ENCODE measurements around the gene PPP1R14C.

The PPP1R14C gene

DNA sequence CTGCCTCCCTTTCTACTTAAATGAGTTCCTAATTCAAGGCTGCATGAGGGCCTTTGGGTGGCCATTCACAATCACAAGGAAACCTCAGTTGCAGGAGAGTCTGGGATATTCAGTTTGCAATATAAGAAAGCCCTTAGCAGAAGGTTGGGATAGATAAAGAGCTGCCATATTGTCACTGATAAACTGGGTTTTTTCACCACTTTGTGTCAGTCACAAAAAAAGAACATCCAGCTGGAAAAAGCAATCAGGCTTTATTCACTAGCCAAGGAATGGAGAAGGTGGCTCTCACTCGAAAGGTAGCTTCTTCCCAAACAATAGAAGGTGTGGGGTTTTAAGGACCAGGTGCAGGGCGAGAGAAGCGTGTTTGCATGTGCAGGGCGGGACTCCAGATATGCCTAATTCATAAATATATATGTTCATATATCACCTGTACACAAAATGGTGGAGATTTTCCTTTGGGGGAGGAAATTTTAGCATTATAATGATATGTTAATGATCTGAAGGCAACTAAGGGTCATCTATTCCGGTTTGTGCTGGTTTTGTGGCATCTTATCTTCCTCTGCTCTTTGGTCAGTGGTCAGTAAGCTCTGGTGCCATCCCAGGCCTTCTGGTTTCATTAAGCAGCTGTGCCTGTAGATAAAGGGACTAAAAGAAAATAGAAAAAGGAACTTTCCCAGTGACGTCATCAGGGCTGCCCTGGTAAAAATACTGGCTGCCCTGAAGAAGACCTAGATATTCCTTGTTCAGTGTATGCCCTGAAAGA, 128.8 kb downstream of the PPP1R14C start:
- TF ChIP-seq ZNF274 (IDR thresholded peaks at IDR 0.05; ENCODE audit: low read depth, low read length) (no peak), YY1 (IDR thresholded peaks at IDR 0.05; ENCODE audit: insufficient read depth, insufficient read length) (no peak), SUZ12 (IDR thresholded peaks at IDR 0.05; ENCODE audit: extremely low read depth, insufficient read depth, insufficient read length) (no peak)
- H3K4me3 ChIP-seq (ENCODE audit: insufficient read length, low read depth): no peak overlapping the region
- no peaks in the 10 kb centered on the region for H3K27me3 ChIP-seq (ENCODE audit: insufficient read depth, insufficient read length)
- H3K4me1 ChIP-seq (ENCODE audit: insufficient read depth, insufficient read length): peaks cover 2% of the 10 kb centered on the region
- H3K9me3 ChIP-seq (ENCODE audit: insufficient read depth, low read length): no peaks in the 10 kb centered on the region
- H3K9ac ChIP-seq (ENCODE audit: insufficient read length, low read depth): no peak overlapping the region
- no peaks in the 10 kb centered on the region for H3K36me3 ChIP-seq (ENCODE audit: insufficient read depth, insufficient read length, low read length)
- DNase-seq (ENCODE audit: low read depth, low spot score): no peak

DNA sequence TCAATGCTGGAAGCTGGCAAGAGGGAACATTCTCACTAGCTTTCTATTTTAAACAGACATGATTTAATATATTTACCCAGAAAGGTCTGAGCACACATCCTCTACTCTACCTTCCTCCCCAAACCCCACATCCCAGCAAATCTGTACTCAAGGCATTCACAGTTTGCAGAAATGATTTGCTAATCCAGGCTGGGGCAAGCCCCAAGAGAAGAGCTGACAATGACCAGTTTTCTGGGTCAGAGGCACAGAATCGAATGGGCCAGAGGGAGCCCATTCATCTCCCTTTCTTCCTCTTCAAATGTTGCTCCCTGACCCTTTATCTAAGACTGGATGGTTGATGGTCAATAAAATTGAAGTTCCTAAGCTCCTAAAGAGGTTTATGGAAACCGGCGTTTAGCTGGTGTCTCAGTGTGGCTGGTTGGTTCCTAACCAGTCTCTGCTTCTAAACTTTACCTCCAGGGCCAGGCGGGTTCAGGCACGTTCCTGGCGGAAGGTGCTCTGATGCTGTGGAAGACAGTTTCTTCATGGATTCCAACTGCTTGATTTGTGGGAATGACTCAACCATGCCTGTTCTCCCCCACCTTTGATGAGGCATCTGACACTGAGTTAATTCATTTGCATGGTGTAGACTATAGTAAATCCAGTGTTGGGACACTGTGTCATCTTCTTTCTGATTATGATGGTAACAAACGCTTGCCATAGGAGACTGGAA, 129.6 kb downstream of the PPP1R14C start:
- H3K27me3 ChIP-seq (ENCODE audit: insufficient read depth, insufficient read length): no peaks in the 10 kb centered on the region
- H3K9ac ChIP-seq (ENCODE audit: insufficient read length, low read depth): no peak overlapping the region
- H3K4me3 ChIP-seq (ENCODE audit: insufficient read length, low read depth): no peak overlapping the region
- H3K9me3 ChIP-seq (ENCODE audit: insufficient read depth, low read length): no peaks in the 10 kb centered on the region
- no peak for TF ChIP-seq ZNF274 (IDR thresholded peaks at IDR 0.05; ENCODE audit: low read depth, low read length)
- no peak for TF ChIP-seq SUZ12 (IDR thresholded peaks at IDR 0.05; ENCODE audit: extremely low read depth, insufficient read depth, insufficient read length)
- no peak for TF ChIP-seq YY1 (IDR thresholded peaks at IDR 0.05; ENCODE audit: insufficient read depth, insufficient read length)
- H3K36me3 ChIP-seq (ENCODE audit: insufficient read depth, insufficient read length, low read length): no peaks in the 10 kb centered on the region
- peaks cover 2% of the 10 kb centered on the region for H3K4me1 ChIP-seq (ENCODE audit: insufficient read depth, insufficient read length)
- DNase-seq (ENCODE audit: low read depth, low spot score): no peak

DNA sequence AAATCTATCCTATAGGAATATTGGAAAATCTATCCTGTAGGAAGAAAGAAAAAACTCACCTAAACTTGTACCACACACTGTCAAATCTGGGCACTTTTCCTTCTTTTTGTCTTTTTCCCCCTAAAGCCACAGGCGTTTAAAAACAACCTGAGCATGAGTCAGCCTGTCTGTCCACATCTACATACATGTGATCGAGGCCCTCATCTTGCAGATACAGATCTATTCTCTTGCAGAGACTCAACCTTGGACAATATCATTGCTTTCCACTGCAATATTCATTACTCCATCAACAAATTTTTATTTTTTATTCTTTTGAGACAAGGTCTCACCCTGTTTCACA, 130.1 kb downstream of the PPP1R14C start:
- TF ChIP-seq YY1 (IDR thresholded peaks at IDR 0.05; ENCODE audit: insufficient read depth, insufficient read length) (no peak), ZNF274 (IDR thresholded peaks at IDR 0.05; ENCODE audit: low read depth, low read length) (no peak), SUZ12 (IDR thresholded peaks at IDR 0.05; ENCODE audit: extremely low read depth, insufficient read depth, insufficient read length) (no peak)
- Histone ChIP-seq H3K4me1 (ENCODE audit: insufficient read depth, insufficient read length) (peaks cover 2% of the 10 kb centered on the region), H3K4me3 (ENCODE audit: insufficient read length, low read depth) (no peak overlapping the region), H3K36me3 (ENCODE audit: insufficient read depth, insufficient read length, low read length) (no peaks in the 10 kb centered on the region), H3K27me3 (ENCODE audit: insufficient read depth, insufficient read length) (no peaks in the 10 kb centered on the region), H3K9me3 (ENCODE audit: insufficient read depth, low read length) (no peaks in the 10 kb centered on the region), H3K9ac (ENCODE audit: insufficient read length, low read depth) (no peak overlapping the region)
- no peak for DNase-seq (ENCODE audit: low read depth, low spot score)

GRCh38 chr6:150273457-150274309, 130.8 kb downstream of the PPP1R14C start:
- DNase-seq (ENCODE audit: low read depth, low spot score): no peak

DNA sequence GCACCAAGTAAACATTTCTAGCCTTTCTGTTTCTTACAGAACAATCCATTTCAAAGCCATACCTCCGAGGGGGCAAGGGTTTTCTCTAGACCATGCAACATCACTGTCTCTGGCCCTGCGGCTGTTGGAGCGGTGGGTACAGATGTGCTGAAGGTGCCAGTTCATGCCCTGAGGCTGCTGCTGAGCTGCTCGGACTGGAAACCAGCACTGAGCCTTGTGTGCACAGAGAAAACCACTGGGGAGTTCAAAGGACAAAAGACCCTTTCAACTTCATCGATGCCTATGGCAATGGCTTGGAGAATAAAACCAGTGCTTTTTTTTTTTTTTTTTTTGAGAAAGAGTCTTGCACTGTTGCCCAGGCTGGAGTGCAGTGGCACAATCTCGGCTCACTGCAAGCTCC, 132.6 kb downstream of the PPP1R14C start:
- H3K36me3 ChIP-seq (ENCODE audit: insufficient read depth, insufficient read length, low read length): no peaks in the 10 kb centered on the region
- no peak overlapping the region for H3K4me3 ChIP-seq (ENCODE audit: insufficient read length, low read depth)
- H3K4me1 ChIP-seq (ENCODE audit: insufficient read depth, insufficient read length): peaks cover 2% of the 10 kb centered on the region
- no peaks in the 10 kb centered on the region for H3K9me3 ChIP-seq (ENCODE audit: insufficient read depth, low read length)
- no peak for DNase-seq (ENCODE audit: low read depth, low spot score)
- H3K9ac ChIP-seq (ENCODE audit: insufficient read length, low read depth): no peak overlapping the region
- TF ChIP-seq ZNF274 (IDR thresholded peaks at IDR 0.05; ENCODE audit: low read depth, low read length): no peak
- TF ChIP-seq YY1 (IDR thresholded peaks at IDR 0.05; ENCODE audit: insufficient read depth, insufficient read length): no peak
- TF ChIP-seq SUZ12 (IDR thresholded peaks at IDR 0.05; ENCODE audit: extremely low read depth, insufficient read depth, insufficient read length): no peak
- no peaks in the 10 kb centered on the region for H3K27me3 ChIP-seq (ENCODE audit: insufficient read depth, insufficient read length)

More at GRCh38 chr6:150273457-150274309, 130.8 kb downstream of the PPP1R14C start:
- H3K27me3 ChIP-seq (ENCODE audit: insufficient read depth, insufficient read length): no peaks in the 10 kb centered on the region
- no peaks in the 10 kb centered on the region for H3K36me3 ChIP-seq (ENCODE audit: insufficient read depth, insufficient read length, low read length)
- H3K4me3 ChIP-seq (ENCODE audit: insufficient read length, low read depth): no peak overlapping the region
- peaks cover 2% of the 10 kb centered on the region for H3K4me1 ChIP-seq (ENCODE audit: insufficient read depth, insufficient read length)
- TF ChIP-seq YY1 (IDR thresholded peaks at IDR 0.05; ENCODE audit: insufficient read depth, insufficient read length): no peak
- no peak for TF ChIP-seq ZNF274 (IDR thresholded peaks at IDR 0.05; ENCODE audit: low read depth, low read length)
- no peak for TF ChIP-seq SUZ12 (IDR thresholded peaks at IDR 0.05; ENCODE audit: extremely low read depth, insufficient read depth, insufficient read length)
- H3K9me3 ChIP-seq (ENCODE audit: insufficient read depth, low read length): no peaks in the 10 kb centered on the region
- no peak overlapping the region for H3K9ac ChIP-seq (ENCODE audit: insufficient read length, low read depth)

- H3K9me3 ChIP-seq (ENCODE audit: insufficient read depth, low read length): no peaks in the 10 kb centered on the region
- TF ChIP-seq SUZ12 (IDR thresholded peaks at IDR 0.05; ENCODE audit: extremely low read depth, insufficient read depth, insufficient read length): no peak
- TF ChIP-seq YY1 (IDR thresholded peaks at IDR 0.05; ENCODE audit: insufficient read depth, insufficient read length): no peak
- TF ChIP-seq ZNF274 (IDR thresholded peaks at IDR 0.05; ENCODE audit: low read depth, low read length): no peak
- no peaks in the 10 kb centered on the region for H3K27me3 ChIP-seq (ENCODE audit: insufficient read depth, insufficient read length)
- H3K4me1 ChIP-seq (ENCODE audit: insufficient read depth, insufficient read length): peaks cover 2% of the 10 kb centered on the region
- no peak overlapping the region for H3K9ac ChIP-seq (ENCODE audit: insufficient read length, low read depth)
- DNase-seq (ENCODE audit: low read depth, low spot score): no peak
- H3K36me3 ChIP-seq (ENCODE audit: insufficient read depth, insufficient read length, low read length): no peaks in the 10 kb centered on the region
- no peak overlapping the region for H3K4me3 ChIP-seq (ENCODE audit: insufficient read length, low read depth)
These were observed 133.5 kb downstream of the PPP1R14C start for GRCh38 chr6:150276168-150276936.
